Spleen (tissue), 11 donors: ENCODE results near the gene NOTCH1. TPM values are rescaled to one million over a fixed set of nuclear protein-coding genes. Genes with fewer than 3 reads are reported as not detected.

Experiments
- DNase-seq: peaks from one replicate; pipeline ENCODE4 v3.0.0-alpha.2; 2020
- H3K27ac ChIP-seq, 8 donors: fragments of 200-600 bp; sonication (generic) in 7 of 8; 1 replicate in 4 of 8; 2 replicates in 4 of 8; pipeline versions ENCODE4 v1.5.0 to v1.8.0; 2016 to 2021; ENCODE audit warnings: inconsistent platforms in 4 of 8, mild to moderate bottlenecking in 4 of 8, moderate library complexity in 1 of 8
- H3K27me3 ChIP-seq, 7 donors: fragments of 200-600 bp; sonication (generic) in 6 of 7; replicated peaks in 1 of 7; 1 replicate in 4 of 7; 2 replicates in 3 of 7; pipeline versions ENCODE4 v1.5.0 to v1.8.0; 2016 to 2021; ENCODE audit warnings: inconsistent platforms in 3 of 7, mild to moderate bottlenecking in 1 of 7
- H3K36me3 ChIP-seq, 6 donors: fragments of 200-600 bp; sonication (generic) in 5 of 6; 1 replicate in 4 of 6; 2 replicates in 2 of 6; pipeline versions ENCODE4 v1.5.0 to v1.8.0; 2016 to 2021; ENCODE audit warnings: inconsistent platforms in 2 of 6
- H3K4me1 ChIP-seq, 6 donors: fragments of 200-600 bp; sonication (generic) in 5 of 6; 1 replicate in 3 of 6; 2 replicates in 3 of 6; pipeline versions ENCODE4 v1.5.0 to v1.8.0; 2016 to 2021; ENCODE audit warnings: inconsistent platforms in 3 of 6
- H3K4me3 ChIP-seq, 8 donors: fragments of 200-600 bp; sonication (generic) in 7 of 8; 1 replicate in 4 of 8; 2 replicates in 4 of 8; pipeline versions ENCODE4 v1.5.0 to v1.8.0; 2016 to 2021; ENCODE audit warnings: inconsistent platforms in 4 of 8, mild to moderate bottlenecking in 4 of 8, moderate library complexity in 2 of 8
- H3K9me3 ChIP-seq, 8 donors: fragments of 200-600 bp; sonication (generic) in 7 of 8; 1 replicate in 4 of 8; 2 replicates in 4 of 8; pipeline versions ENCODE4 v1.5.0 to v1.8.0; 2016 to 2021; ENCODE audit warnings: inconsistent platforms in 4 of 8
- POLR2A ChIP-seq, 3 donors: fragments of 450-650 bp; IDR thresholded peaks; one replicate each; pipeline ENCODE4 v1.5.1; 2017; ENCODE audit warnings: antibody characterized with exemption in 3 of 3, mild to moderate bottlenecking in 1 of 3
- POLR2AphosphoS5 ChIP-seq, 3 donors: sonication (generic); formaldehyde crosslinking; IDR thresholded peaks; one replicate each; pipeline ENCODE4 v1.5.1; 2017; ENCODE audit warnings: antibody characterized with exemption in 3 of 3
- WGBS, 5 donors: extraction: QIAGEN DNeasy Blood & Tissue Kit in 3 of 5; methylation state at CpG; one replicate each; pipeline versions ENCODE4 v1.1.5 to v1.1.7; 2013 to 2018; 5-methylcytosine and 5-hydroxymethylcytosine counted together
- intact Hi-C: fragments of 100-400 bp; cut with DNase I; formaldehyde crosslinking; loops from one replicate; pipeline ENCODE4 v1.15.0; 2023; ENCODE audit warnings: low total_unique reads
- polyA plus RNA-seq, 3 donors: library from polyadenylated mRNA; stranded (reverse); fragments of 200-250 nt; gene quantifications; one replicate each; pipeline ENCODE4 v1.2.1, GENCODE V29; 2013
- total RNA-seq, 7 donors: library from RNA; depleted of rRNA in 3 of 7; stranded (reverse); fragments of >200 nt in 3 of 7; fragmentation: NEBNext Ultra II Directional in 4 of 7; extraction: Animal tissue kit (Norgen Biotek cat#: 25700) in 4 of 7; gene quantifications; one replicate each; pipeline versions ENCODE4 v1.1.0 to v1.2.1, GENCODE V29; 2016 to 2021
- TF ChIP-seq, protein P1 (sequence below), 11 experiments: fragments of 200-600 bp in 7 of 11; fragments of 450-650 bp in 4 of 11; sonication (generic) in 4 of 11; IDR thresholded peaks in 8 of 11; conservative IDR thresholded peaks in 3 of 11; 1 replicate in 7 of 11; 2 replicates in 4 of 11; pipeline versions ENCODE4 v1.4.0 to v1.8.0; 2016 to 2021; ENCODE audit warnings: antibody characterized with exemption in 11 of 11, inconsistent platforms in 4 of 11, mild to moderate bottlenecking in 1 of 11
- donor health status: healthy with polysubstance abuse.
- donor health status: DM: no; HTN: no; CAD: no; lungs with moderate emphysema.
- donor health status: DM: no; HTN: no; CAD: no.
- donor health status: Bipolar disorder and iron deficiency.
- donor health status: healthy.
- donor health status: DM: no; HTN: no; CAD: no.
- donor health status: DM: yes; HTN: yes; CAD: no.

Gene NOTCH1
- total and polyA plus RNA-seq, 10 donors, result 4.9 to 140 (median 93.9) TPM

DNA sequence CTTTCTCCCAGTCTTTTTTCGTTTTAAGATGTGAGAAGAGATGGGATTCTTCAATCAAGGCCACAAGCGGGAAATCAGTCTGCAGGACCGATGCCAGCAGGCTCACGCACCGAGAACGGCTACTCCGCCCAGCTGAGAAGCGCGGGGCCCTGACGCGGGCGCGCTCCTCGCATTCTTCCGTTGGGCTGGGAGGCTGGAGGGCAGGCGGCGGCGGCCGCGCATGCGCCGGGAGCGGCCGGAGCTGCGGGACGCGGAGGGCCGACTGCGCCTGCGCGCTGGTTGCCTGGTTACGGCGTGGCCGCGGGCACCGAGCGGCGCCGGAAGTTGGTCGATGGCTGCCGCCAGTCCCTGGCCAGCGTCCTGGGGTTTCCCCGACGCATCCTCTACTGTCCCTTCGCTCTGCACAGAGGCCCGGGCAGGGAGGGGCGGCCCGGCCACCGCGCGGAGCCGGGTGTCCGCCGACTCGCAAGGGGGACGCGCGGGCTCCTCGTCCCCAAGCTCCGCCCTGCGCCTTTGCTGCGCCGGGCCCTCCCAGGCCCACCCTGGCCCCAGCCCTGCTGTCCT is 62.2 kb downstream of the NOTCH1 start:
- peak overlapping the region; percentile 94 to 100 (median 99) for H3K27ac ChIP-seq
- intact Hi-C loops, result loop anchor here (10.0 kb wide), 1 partner anchor 51 kb away; no protein-coding TSS in a partner anchor
- H3K9me3 ChIP-seq, result no peaks in the 10 kb centered on the region
- peak; percentile 99 for DNase-seq
- peaks cover 34 to 88% (median 76%) of the 10 kb centered on the region in 6 donors for H3K4me1 ChIP-seq
- peak overlapping the region; percentile 39 to 97 (median 60) for H3K4me3 ChIP-seq
- WGBS, 5 donors, result 0 to 2% (median 1%) methylated on average over 20 to 63 of the region's 63 CpGs
- TF ChIP-seq POLR2AphosphoS5 (IDR thresholded peaks at IDR 0.05) (peak; percentile 89 to 92 (median 91)), POLR2A (IDR thresholded peaks at IDR 0.05) (peak in 1 of 3 donors; percentile 12)
- TF ChIP-seq, protein P1, sequence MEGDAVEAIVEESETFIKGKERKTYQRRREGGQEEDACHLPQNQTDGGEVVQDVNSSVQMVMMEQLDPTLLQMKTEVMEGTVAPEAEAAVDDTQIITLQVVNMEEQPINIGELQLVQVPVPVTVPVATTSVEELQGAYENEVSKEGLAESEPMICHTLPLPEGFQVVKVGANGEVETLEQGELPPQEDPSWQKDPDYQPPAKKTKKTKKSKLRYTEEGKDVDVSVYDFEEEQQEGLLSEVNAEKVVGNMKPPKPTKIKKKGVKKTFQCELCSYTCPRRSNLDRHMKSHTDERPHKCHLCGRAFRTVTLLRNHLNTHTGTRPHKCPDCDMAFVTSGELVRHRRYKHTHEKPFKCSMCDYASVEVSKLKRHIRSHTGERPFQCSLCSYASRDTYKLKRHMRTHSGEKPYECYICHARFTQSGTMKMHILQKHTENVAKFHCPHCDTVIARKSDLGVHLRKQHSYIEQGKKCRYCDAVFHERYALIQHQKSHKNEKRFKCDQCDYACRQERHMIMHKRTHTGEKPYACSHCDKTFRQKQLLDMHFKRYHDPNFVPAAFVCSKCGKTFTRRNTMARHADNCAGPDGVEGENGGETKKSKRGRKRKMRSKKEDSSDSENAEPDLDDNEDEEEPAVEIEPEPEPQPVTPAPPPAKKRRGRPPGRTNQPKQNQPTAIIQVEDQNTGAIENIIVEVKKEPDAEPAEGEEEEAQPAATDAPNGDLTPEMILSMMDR (IDR thresholded peaks at IDR 0.05 in 8 of 11, conservative IDR thresholded peaks at IDR 0.05 in 3 of 11), result peak in 2 of 11 experiments; percentile 5 to 14
- peaks cover 0 to 21% (median 2%) of the 10 kb centered on the region in 6 donors for H3K36me3 ChIP-seq
- no peaks in the 10 kb centered on the region for H3K27me3 ChIP-seq

DNA sequence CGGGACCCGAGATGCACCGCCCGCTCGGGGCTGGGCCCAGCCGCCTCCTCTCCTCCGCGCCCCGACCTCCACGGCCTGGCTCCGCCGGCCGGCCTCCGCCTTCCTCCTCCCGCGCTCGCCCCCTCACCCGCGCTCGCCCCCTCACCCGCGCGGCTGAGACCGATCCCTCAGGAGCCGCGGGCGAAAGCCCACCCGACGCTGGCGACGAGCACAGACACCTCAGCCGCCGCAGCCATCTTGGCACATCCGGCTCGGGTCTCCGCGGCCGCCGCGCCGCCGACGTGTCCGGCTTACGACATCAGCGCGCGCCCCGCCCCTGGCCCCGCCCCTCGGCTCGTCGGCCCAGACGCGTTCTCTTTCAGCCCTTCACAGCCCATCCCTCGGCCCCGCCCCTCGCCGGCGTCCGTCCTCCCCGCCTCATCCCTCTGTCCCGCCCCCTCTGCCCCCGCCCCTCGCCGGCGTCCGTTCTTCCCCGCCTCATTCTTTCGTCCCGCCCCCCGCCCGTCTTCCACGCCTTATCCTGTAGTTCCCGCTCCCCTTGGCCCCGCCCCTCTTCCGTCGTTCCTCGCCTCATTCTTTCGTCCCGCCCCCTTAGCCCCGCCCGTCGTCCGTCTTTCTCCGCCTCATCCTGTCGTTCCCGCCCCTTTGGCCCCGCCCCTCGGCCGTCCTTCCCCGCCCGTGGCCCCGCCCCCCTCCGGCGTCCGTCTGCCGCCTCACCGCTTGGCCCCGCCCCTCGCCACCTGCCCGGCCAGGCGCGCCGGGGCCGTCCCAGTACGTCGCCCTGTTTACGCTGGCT is 62.9 kb downstream of the NOTCH1 start, which contains the start of gene SEC16A:
Gene SEC16A (minus strand): TSS at position 248 of the 796 bp plus-strand sequence. CDS start 5,425 bp downstream, outside the sequence.
- intact Hi-C loops, result loop anchor here (10.0 kb wide), 1 partner anchor 52 kb away; no protein-coding TSS in a partner anchor
- whole genome bisulfite sequencing, 5 donors, result 1% methylated on average over 43 to 109 of the region's 109 CpGs

DNA sequence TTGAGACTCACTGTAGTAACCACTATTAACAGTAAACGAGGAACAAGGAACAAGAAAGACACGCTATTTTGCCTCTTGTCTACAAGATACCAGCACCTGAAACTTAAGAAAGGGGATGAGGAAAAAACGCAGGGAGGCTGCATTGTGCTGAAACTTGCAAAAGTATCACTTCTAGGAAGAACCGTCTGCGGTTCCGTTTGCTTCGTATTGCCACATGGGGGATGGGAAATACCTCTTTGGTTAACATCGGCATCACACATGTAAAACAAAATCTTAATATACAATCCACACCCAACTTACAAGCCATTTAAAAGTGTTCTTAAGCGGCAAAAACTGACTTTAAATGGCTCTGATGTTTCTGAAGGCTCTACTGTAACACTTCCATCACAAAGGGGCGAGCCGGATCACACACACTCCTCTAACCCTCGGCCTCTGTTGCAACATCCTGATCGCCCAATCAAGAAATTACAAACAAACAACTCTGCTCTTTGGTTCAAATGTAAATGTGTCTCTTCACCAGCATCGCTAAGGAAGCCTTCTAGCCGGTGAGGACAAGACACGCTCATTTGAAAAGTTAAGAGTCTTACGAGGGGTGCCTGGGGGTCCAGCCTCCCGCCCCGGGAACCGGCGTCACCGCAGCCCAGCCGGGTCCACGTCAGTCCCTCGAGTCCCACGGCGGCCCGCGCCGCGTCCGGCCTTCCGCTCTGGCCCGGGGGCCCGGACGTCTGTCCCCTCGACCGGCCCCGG is 63.6 kb downstream of the NOTCH1 start:
- peak overlapping the region; percentile 96 to 100 (median 98) for H3K27ac ChIP-seq
- DNase-seq, result no peak
- H3K27me3 ChIP-seq, result no peaks in the 10 kb centered on the region
- peaks cover 0 to 35% (median 13%) of the 10 kb centered on the region in 6 donors for H3K36me3 ChIP-seq
- peak overlapping the region; percentile 82 to 97 (median 86) for H3K4me3 ChIP-seq
- 0% methylated on average over 21 to 39 of the region's 39 CpGs for WGBS, 5 donors
- H3K4me1 ChIP-seq, result peaks cover 34 to 86% (median 70%) of the 10 kb centered on the region in 6 donors
- no peak for TF ChIP-seq POLR2AphosphoS5 (IDR thresholded peaks at IDR 0.05)
- TF ChIP-seq, protein P1 (IDR thresholded peaks at IDR 0.05 in 8 of 11, conservative IDR thresholded peaks at IDR 0.05 in 3 of 11), result no peak
- TF ChIP-seq POLR2A (IDR thresholded peaks at IDR 0.05), result no peak
- no peaks in the 10 kb centered on the region for H3K9me3 ChIP-seq
- intact Hi-C loops, result loop anchor here (10.0 kb wide), 1 partner anchor 53 kb away; no protein-coding TSS in a partner anchor

More for the DNA sequence above, 62.9 kb downstream of the NOTCH1 start, which contains the start of gene SEC16A:
- peak in 2 of 3 donors; percentile 38 to 44 for TF ChIP-seq POLR2A (IDR thresholded peaks at IDR 0.05)
- TF ChIP-seq, protein P1 (IDR thresholded peaks at IDR 0.05 in 8 of 11, conservative IDR thresholded peaks at IDR 0.05 in 3 of 11), result peak in 3 of 11 experiments; percentile 14 to 29 (median 16)
- peak; percentile 92 to 96 (median 95) for TF ChIP-seq POLR2AphosphoS5 (IDR thresholded peaks at IDR 0.05)
- DNase-seq, result peak; percentile 100
- Histone ChIP-seq H3K9me3 (no peaks in the 10 kb centered on the region), H3K36me3 (peaks cover 0 to 28% (median 7%) of the 10 kb centered on the region in 6 donors), H3K27me3 (no peaks in the 10 kb centered on the region), H3K4me3 (peak within 1 kb of the TSS; percentile 82 to 97 (median 86)), H3K4me1 (peaks cover 34 to 88% (median 72%) of the 10 kb centered on the region in 6 donors), H3K27ac (peak within 1 kb of the TSS; percentile 96 to 100 (median 99))
